Measurements from ENCODE around the gene DMXL2.

DNA sequence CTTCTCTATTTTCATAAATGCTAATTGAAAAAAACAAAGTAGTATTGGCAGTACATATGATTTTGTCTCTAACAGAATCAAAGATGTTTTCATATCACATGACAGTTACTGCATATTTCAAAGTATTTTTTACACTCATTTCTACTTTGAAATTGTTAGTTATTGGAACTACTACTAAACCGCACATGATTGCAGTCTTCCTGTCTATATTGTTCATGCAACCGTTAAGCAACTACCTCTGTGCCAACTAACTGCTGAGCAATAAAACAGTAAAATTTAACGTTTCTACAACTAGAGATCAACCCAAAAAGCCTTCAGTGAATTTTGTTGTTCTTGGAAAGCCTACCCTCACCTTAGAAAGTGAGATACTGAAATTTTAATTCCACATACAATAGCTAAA is 64.2 kb downstream of the DMXL2 start:
- TF ChIP-seq, protein P1, sequence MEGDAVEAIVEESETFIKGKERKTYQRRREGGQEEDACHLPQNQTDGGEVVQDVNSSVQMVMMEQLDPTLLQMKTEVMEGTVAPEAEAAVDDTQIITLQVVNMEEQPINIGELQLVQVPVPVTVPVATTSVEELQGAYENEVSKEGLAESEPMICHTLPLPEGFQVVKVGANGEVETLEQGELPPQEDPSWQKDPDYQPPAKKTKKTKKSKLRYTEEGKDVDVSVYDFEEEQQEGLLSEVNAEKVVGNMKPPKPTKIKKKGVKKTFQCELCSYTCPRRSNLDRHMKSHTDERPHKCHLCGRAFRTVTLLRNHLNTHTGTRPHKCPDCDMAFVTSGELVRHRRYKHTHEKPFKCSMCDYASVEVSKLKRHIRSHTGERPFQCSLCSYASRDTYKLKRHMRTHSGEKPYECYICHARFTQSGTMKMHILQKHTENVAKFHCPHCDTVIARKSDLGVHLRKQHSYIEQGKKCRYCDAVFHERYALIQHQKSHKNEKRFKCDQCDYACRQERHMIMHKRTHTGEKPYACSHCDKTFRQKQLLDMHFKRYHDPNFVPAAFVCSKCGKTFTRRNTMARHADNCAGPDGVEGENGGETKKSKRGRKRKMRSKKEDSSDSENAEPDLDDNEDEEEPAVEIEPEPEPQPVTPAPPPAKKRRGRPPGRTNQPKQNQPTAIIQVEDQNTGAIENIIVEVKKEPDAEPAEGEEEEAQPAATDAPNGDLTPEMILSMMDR (IDR thresholded peaks at IDR 0.05) = no peak
- no peak for TF ChIP-seq POLR2A (IDR thresholded peaks at IDR 0.05)
